ENCODE data around the gene RPS6KB2. TPM values are rescaled to one million over a fixed set of nuclear protein-coding genes. Genes with fewer than 3 reads are reported as not detected.

RPS6KB2 gene
- total RNA-seq, 4 donors from 2014 or later: 22.2 to 35.4 (median 27.0) TPM

DNA sequence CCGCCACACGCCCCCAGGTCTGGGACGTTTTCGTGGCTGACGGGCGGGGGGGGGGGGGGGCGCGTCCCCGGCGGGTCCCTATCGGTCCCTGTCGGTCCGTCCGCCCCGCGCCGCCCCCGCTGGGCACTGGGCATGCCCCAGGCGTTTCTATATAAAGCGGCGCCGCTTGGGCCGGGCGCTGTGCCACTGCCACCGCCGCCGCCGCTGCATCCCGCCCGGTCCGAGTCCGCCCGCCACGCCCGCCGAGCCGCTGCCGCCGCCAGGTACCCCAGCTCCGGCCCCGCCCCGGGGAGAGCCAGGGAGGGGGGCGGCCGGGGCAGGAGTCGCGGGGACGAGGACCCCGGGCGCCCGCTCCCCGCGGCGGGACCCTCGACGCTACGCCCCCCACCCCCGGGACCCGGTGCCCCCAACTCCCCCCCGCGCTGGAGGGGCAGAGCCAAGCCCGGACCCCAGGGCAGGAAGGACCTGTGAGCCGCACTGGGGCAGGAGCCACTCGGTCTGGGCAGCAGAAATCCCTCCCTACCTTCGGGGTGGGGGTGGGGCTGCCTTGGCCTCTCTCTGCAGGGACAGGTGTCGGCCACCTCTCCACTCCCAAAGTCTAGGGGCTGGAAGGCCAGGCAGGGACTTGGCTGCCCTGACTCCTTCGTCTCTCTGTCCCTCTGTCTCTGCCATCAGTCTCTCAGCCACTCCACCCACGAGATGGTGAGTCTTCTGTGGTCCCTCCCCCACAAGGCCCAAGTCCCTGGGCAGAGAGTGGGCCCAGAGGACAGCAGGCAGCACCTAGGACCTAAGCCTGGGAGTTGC, 12.6 kb upstream of the RPS6KB2 start, which contains the start of gene CARNS1:
Gene CARNS1, plus strand, starts transcription at position 178 of the 804 bp plus-strand sequence. Its CDS starts 522 bp downstream, at position 700.
- TF ChIP-seq, protein P1, sequence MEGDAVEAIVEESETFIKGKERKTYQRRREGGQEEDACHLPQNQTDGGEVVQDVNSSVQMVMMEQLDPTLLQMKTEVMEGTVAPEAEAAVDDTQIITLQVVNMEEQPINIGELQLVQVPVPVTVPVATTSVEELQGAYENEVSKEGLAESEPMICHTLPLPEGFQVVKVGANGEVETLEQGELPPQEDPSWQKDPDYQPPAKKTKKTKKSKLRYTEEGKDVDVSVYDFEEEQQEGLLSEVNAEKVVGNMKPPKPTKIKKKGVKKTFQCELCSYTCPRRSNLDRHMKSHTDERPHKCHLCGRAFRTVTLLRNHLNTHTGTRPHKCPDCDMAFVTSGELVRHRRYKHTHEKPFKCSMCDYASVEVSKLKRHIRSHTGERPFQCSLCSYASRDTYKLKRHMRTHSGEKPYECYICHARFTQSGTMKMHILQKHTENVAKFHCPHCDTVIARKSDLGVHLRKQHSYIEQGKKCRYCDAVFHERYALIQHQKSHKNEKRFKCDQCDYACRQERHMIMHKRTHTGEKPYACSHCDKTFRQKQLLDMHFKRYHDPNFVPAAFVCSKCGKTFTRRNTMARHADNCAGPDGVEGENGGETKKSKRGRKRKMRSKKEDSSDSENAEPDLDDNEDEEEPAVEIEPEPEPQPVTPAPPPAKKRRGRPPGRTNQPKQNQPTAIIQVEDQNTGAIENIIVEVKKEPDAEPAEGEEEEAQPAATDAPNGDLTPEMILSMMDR (IDR thresholded peaks at IDR 0.05; ENCODE audit: low read depth): no peak

DNA sequence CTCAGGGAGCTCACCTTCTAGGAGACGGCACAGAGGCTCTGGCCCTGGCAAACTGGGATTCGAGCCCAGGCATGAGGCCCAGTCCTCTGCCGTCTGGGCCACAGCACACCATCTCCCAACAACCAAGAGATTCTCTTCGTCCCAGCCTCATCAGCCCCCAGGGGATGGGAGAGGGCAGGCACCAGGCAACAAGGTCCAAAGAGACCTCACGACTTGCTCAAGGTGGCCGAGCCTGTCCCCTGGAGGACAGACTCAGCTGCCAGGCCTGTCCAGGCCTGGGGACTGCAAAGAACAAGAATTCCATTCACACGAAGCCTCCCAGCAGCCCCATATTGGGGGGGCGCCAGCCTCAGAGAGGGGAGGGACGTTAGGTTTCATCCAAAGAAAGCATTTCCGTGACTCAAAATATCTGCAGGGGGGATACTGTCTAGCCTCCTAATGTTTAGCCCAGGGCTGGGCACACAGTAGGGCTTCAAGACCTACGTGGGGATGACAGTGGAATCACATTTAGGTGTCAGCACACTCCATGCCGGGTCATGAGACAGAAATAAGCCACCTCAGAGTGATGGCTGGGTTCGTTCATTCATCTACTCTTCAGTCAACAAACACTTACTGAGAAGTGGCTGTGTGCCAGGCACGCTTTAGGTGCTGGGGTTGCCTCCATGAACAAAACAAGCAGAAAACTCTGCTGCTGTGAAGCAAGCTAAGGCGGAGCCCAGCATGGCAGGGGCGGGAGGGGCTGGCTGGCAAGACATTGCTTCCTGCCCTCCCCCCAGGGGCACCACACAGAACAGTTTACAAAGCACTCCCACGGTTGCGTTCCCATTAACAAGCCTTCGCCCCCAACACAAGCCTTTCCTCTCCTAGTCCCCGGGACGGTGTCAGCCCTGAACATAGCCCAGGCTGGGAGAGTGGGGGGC, 11.6 kb upstream of the RPS6KB2 start:
- TF ChIP-seq, protein P1 (IDR thresholded peaks at IDR 0.05; ENCODE audit: low read depth): no peak

DNA sequence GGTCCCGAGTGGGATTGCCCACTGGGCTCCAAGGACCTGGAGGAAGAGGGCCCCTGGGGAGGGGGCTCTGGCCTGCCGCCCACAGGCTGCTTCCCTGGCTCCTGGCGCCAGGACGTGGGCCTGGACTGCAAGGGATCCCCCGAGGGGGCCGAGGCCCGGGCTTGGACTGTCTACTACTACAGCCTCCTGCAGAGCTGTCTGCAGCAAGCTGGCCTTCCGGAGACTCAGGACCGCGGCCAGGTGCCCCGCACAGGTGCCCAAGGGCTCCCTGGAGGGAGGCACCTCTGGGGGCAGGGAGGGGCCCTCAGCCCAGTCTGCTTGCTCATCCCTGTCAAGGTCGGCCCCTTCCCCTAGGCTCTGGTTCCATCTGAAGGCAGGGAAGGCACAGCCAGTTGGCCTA, 10.9 kb upstream of the RPS6KB2 start:
- TF ChIP-seq, protein P1 (IDR thresholded peaks at IDR 0.05; ENCODE audit: low read depth): no peak

DNA sequence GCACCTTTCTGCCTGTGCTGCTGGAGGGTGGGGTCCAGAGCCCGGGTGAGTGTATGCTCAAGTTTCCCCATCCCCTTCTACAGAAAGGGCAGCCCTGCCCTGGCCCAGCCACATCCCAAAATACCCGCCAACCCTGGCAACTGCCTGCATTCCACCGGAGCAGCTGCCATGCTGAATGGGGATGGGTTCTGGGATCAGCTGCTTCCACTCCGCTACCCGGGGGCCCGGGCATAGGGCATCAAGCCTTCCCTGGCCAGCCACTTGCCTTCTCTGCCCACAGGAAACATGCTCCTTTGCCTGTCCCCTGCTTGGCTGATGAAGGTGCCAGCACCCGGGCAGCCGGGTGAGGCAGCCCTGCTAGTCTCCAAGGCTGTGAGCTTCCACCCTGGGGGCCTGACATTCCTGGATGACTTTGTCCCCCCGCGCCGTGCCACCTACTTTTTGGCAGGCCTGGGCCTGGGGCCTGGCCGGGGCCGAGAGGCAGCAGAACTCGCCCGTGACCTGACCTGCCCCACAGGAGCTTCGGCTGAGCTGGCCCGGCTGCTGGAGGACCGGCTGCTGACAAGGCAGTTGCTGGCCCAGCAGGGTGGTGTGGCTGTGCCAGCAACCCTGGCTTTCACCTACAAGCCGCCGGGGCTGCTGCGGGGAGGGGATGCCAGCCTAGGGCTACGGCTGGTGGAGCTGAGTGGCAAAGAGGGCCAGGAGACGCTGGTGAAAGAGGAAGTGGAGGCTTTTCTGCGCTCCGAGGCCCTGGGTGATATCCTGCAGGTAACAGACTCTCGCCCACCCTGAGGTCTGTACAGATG, 9.6 kb upstream of the RPS6KB2 start:
- TF ChIP-seq, protein P1 (IDR thresholded peaks at IDR 0.05; ENCODE audit: low read depth): no peak

DNA sequence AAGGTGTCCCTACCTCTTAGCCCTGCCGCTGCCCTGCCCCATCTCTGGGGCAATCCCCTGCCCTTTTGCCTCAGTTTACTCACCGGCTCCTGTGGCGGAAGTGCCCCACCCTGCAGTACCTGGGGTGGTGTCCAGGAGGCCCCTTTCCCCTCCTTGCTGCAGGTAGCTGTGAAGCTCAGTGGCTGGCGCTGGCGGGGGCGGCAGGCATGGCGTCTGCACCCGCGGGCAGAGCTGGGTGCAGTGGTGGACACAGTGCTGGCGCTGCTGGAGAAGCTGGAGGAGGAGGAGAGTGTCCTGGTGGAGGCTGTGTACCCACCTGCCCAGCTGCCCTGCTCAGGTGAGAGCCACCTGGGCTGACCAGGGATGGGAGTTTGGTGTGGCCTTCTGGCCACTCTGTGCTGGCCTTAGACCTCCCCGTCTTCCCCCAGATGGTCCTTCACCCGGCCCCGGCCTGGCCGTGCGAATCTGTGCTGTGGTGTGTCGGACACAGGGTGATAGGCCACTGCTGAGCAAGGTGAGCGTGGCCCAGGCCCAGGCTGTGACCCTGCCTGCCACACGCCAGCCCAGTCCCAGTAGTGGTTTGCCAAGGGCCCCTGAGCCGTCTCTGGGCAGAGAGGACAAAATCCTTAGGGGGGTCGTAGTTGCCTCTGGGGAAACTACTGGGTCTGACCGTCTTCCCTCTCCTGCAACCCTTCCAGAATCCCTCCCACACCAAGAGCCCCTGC, 8.8 kb upstream of the RPS6KB2 start:
- TF ChIP-seq, protein P1 (IDR thresholded peaks at IDR 0.05; ENCODE audit: low read depth): no peak

DNA sequence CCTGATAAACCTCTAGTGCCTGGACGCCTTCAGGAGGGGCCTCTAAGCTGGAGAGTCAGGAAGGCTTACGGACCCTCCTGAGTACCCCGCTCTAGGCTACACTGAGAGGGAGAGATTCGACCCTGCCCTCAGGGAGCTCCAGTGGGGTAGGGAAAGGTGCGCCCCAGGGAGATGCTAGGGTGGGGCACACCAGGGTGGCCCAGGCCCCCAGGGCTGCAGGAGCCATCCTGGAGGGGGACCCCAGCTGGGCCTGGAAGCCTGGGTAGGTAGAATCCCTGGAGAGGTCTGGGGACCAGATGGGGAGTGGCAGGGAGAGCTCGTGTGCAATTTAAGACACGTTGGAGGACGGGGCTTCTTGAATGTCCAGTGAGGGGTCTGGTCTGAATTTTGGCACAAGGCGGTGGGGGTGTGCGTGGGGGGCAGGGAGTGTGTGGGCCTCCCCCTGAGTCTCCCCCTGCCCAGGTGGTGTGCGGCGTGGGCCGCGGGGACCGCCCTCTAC, 8.1 kb upstream of the RPS6KB2 start:
- TF ChIP-seq, protein P1 (IDR thresholded peaks at IDR 0.05; ENCODE audit: low read depth): no peak

Measured in subcutaneous adipose tissue (tissue), 4 donors.